Fibroblast of villous mesenchyme (primary cell): Measurements from ENCODE around the gene MYOCD. TPM values are rescaled to one million over a fixed set of nuclear protein-coding genes. Genes with fewer than 3 reads are reported as not detected.

Source experiments
- DNase-seq: peaks from one replicate; pipeline ENCODE4 v3.0.0-alpha.2; 2010; ENCODE audit warnings: low read depth
- H3K4me3 ChIP-seq: 2 replicates; pipeline ENCODE4 v1.5.1; 2011; ENCODE audit warnings: low read depth, mild to moderate bottlenecking, low read length
- total RNA-seq: library from RNA; depleted of rRNA; stranded (reverse); fragments of >200 nt; gene quantifications from 2 replicates; pipeline ENCODE4 v1.2.3, GENCODE V29; 2012
- TF ChIP-seq, protein P1 (sequence below): IDR thresholded peaks from 2 replicates; pipeline ENCODE4 v1.5.1; 2012; ENCODE audit warnings: low read depth, mild to moderate bottlenecking, low read length; ENCODE audit not compliant: insufficient read depth

Gene MYOCD
- total RNA-seq, 1 donor: 14.7 TPM

DNA sequence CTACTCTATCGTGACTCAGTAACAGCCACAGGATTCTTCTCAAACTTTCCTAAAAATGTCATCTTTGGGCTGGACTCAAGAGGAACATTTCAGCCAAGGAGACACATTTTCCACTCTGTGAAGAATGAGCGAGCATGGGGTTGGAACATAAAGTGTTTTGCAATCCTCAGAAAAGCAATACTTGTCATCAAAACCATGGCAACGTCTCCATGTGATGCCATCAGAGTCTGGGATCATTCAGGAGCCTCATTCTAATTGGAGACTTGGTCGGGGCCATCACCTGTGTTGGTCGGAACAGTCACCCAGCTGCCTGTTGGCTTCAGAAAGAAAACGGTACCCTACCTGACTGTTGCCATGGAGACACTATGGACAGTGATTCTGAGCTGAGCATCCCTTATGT, 25.5 kb downstream of the MYOCD start:
- TF ChIP-seq, protein P1, sequence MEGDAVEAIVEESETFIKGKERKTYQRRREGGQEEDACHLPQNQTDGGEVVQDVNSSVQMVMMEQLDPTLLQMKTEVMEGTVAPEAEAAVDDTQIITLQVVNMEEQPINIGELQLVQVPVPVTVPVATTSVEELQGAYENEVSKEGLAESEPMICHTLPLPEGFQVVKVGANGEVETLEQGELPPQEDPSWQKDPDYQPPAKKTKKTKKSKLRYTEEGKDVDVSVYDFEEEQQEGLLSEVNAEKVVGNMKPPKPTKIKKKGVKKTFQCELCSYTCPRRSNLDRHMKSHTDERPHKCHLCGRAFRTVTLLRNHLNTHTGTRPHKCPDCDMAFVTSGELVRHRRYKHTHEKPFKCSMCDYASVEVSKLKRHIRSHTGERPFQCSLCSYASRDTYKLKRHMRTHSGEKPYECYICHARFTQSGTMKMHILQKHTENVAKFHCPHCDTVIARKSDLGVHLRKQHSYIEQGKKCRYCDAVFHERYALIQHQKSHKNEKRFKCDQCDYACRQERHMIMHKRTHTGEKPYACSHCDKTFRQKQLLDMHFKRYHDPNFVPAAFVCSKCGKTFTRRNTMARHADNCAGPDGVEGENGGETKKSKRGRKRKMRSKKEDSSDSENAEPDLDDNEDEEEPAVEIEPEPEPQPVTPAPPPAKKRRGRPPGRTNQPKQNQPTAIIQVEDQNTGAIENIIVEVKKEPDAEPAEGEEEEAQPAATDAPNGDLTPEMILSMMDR: no peak
- DNase-seq: no peak
- no peak overlapping the region for H3K4me3 ChIP-seq

DNA sequence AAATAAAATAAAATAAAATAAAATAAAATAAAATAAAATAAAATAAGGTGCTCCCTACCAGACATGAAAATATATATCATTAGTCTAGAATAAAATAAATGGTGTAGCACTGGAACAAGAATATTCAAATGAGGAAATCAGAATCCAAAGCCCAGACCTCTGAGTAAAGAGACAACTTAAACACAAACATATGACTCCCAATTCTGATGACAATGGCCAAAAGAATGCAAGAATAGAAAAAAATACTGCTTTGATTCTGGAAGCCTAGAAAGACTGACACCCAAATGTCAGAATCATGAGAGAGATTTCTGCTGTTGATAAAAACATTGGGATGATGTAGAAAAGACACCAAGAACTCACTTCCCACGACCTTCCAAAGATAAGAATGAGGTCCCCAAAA, 27.9 kb downstream of the MYOCD start:
- no peak for DNase-seq
- no peak overlapping the region for H3K4me3 ChIP-seq
- TF ChIP-seq, protein P1: no peak

DNA sequence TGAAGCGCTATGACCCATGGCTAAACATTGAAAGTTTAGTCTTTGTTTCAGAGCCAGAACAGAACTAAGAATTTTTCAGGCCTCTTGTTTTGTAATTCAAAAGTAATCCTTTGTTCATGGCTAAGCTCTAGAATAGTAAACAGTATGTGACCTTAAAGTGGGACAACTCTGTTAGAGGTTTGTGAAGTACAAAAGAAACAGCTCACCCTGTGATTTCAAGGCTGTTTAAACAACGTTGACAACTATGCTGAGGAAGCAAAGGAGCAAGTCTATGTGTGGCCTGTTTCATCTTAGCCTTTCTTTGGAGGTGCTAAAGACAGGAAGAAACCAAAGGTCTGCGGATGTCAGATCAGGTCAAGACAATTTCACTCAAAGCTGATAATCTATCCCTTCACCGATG, 40.4 kb downstream of the MYOCD start:
- TF ChIP-seq, protein P1: no peak
- DNase-seq: no peak
- H3K4me3 ChIP-seq: no peak overlapping the region

DNA sequence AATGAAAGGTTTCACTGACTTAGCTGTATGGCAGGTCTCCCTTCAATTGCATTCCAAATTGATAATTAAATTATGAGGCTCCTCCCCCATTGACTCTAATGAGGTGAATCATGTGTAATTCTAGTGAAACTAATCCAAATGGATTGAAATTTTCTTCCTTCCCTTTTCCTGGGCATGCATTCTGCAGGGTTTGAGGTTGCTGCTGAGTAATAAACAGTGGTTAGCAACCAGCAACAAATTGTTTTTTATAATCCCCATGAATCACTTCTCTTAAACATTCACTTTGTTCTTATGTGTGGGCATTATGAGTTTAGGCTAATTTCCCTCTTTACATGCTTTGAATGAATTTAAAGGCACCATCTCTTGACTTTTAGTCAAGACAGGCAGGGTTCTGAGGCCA, 43.4 kb downstream of the MYOCD start:
- H3K4me3 ChIP-seq: no peak overlapping the region
- TF ChIP-seq, protein P1: no peak
- no peak for DNase-seq

DNA sequence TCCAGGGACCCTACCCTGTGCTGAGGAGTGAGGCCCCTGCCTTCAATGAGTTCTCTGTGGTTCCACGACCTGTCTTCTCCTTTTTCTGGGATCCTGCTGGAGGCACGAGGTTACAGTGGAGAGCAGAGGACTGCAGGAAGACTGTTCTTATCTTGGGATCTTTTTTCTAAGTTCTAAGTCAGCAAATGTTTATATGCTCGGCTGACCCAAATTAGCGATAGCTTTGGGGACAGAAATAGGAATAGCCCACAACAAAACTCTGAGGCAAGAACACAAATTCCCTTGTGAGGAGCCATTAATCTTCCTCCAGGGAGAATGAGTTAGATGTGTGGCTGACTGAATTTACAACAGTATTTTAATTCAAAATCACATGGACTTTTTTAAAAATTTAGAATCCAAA, 46.7 kb downstream of the MYOCD start:
- TF ChIP-seq, protein P1: no peak
- H3K4me3 ChIP-seq: no peak overlapping the region
- no peak for DNase-seq

DNA sequence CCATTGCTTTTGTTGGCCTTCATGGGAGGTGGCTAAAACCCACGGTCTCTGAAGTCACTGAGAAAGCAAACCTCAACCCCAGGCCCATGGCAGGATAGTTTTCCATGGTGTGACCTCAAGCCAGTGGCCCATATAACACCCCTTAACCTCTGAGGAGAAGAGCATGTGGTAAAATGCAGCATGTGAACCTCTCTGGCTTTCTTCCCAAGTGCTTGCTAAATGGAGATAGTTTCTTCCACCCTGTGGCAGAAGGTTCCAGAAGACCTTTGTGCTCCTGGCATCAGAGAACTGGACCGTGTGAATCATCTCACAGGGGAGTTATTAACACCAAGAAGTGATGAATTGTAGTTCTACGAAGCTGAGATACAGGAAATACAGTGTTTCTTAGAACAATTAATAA, 47.3 kb downstream of the MYOCD start:
- no peak for DNase-seq
- TF ChIP-seq, protein P1: no peak
- H3K4me3 ChIP-seq: no peak overlapping the region

DNA sequence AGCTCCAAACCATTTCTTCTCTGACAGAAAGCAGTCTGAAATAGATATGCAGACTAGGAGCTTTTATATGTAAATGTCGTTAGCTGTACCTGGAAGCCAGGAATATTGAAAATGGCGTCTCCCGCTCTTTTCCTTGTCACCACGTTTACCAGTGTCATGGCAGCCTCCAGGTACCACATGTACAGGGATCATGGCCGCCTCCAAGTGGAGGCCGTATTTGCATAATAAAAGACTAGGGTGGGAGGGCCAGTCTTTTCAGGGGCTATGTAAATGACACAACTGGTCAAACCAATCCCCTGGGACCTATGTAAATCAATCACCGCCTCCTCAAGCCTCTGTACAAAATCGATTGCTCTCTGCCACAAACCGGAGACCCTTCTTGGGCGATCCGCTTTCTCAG, 54.3 kb downstream of the MYOCD start:
- TF ChIP-seq, protein P1: no peak
- H3K4me3 ChIP-seq: no peak overlapping the region
- DNase-seq: no peak
